ENCODE measurements around the gene AK1.
A peak's percentile ranks its signal among the peaks of the same experiment; 100 is the strongest.

Gene AK1

GRCh38 chr9:127854960-127855359 is 22.5 kb downstream of the AK1 start:
- TF ChIP-seq TAF1 (IDR thresholded peaks at IDR 0.05; ENCODE audit: borderline replicate concordance, insufficient read depth, low read length), result no peak
- no peak for TF ChIP-seq POLR2AphosphoS5 (IDR thresholded peaks at IDR 0.05; ENCODE audit: low read depth, low read length)
- no peak for TF ChIP-seq SIN3A (IDR thresholded peaks at IDR 0.05; ENCODE audit: borderline replicate concordance, insufficient read depth, low read length)
- no peak for TF ChIP-seq REST (IDR thresholded peaks at IDR 0.05; ENCODE audit: insufficient read depth in 1 of 2, low read depth in 2 of 2, low read length in 2 of 2)
- TF ChIP-seq FOXP2 (optimal IDR thresholded peaks at IDR 0.05; ENCODE audit: borderline replicate concordance, extremely low read depth, extremely low read length, insufficient read depth), result no peak

- TF ChIP-seq TAF1 (IDR thresholded peaks at IDR 0.05; ENCODE audit: borderline replicate concordance, insufficient read depth, low read length), result no peak
- TF ChIP-seq REST (IDR thresholded peaks at IDR 0.05; ENCODE audit: insufficient read depth in 1 of 2, low read depth in 2 of 2, low read length in 2 of 2), result 0 out of 4 replicates have a peak, but pooled peaks of 1 of the 2 experiments have one; percentile 29
- peak; percentile 58; the same call in 1 of the 2 replicates for TF ChIP-seq POLR2AphosphoS5 (IDR thresholded peaks at IDR 0.05; ENCODE audit: low read depth, low read length)
- TF ChIP-seq FOXP2 (optimal IDR thresholded peaks at IDR 0.05; ENCODE audit: borderline replicate concordance, extremely low read depth, extremely low read length, insufficient read depth), result no peak
- peak; percentile 59; the same call in 1 of the 2 replicates for TF ChIP-seq SIN3A (IDR thresholded peaks at IDR 0.05; ENCODE audit: borderline replicate concordance, insufficient read depth, low read length)
Observed at GRCh38 chr9:127854184-127854806, 23.2 kb downstream of the AK1 start, which contains the start of gene ENG. Gene ENG (minus strand): TSS chr9:127854658. CDS start chr9:127854355, 303 bp downstream.

GRCh38 chr9:127853312-127854183 is 23.9 kb downstream of the AK1 start:
- TF ChIP-seq SIN3A (IDR thresholded peaks at IDR 0.05; ENCODE audit: borderline replicate concordance, insufficient read depth, low read length) (no peak), POLR2AphosphoS5 (IDR thresholded peaks at IDR 0.05; ENCODE audit: low read depth, low read length) (no peak), TAF1 (IDR thresholded peaks at IDR 0.05; ENCODE audit: borderline replicate concordance, insufficient read depth, low read length) (no peak), FOXP2 (optimal IDR thresholded peaks at IDR 0.05; ENCODE audit: borderline replicate concordance, extremely low read depth, extremely low read length, insufficient read depth) (no peak), REST (IDR thresholded peaks at IDR 0.05; ENCODE audit: insufficient read depth in 1 of 2, low read depth in 2 of 2, low read length in 2 of 2) (no peak)

- TF ChIP-seq FOXP2 (optimal IDR thresholded peaks at IDR 0.05; ENCODE audit: borderline replicate concordance, extremely low read depth, extremely low read length, insufficient read depth), result no peak
- TF ChIP-seq REST (IDR thresholded peaks at IDR 0.05; ENCODE audit: insufficient read depth in 1 of 2, low read depth in 2 of 2, low read length in 2 of 2), result no peak
- TF ChIP-seq POLR2AphosphoS5 (IDR thresholded peaks at IDR 0.05; ENCODE audit: low read depth, low read length), result no peak
- no peak for TF ChIP-seq SIN3A (IDR thresholded peaks at IDR 0.05; ENCODE audit: borderline replicate concordance, insufficient read depth, low read length)
- no peak for TF ChIP-seq TAF1 (IDR thresholded peaks at IDR 0.05; ENCODE audit: borderline replicate concordance, insufficient read depth, low read length)
Observed at GRCh38 chr9:127852829-127853228, 24.6 kb downstream of the AK1 start.
